MM.1S (cell line): ENCODE results near the gene LNPEP.

Experiments
- DNase-seq: peaks from one replicate; pipeline ENCODE4 v3.0.0-alpha.2; 2015
- H2AFZ ChIP-seq: fragments of 300-600 bp; sonication (generic); 2 replicates; pipeline ENCODE4 v1.6.0; 2016; ENCODE audit warnings: antibody characterized with exemption, low read length
- H3F3A ChIP-seq: fragments of 300-600 bp; sonication (generic); 2 replicates; pipeline ENCODE4 v1.6.1; 2016; ENCODE audit warnings: mild to moderate bottlenecking, antibody characterized with exemption, low read length, moderate library complexity, mixed read lengths; ENCODE audit not compliant: insufficient read depth
- H3K27ac ChIP-seq: fragments of 300-600 bp; sonication (generic); 2 replicates; pipeline ENCODE4 v1.5.1; 2016; ENCODE audit warnings: mild to moderate bottlenecking, low read length
- H3K27me3 ChIP-seq: fragments of 300-600 bp; sonication (generic); replicated peaks from 2 replicates; pipeline ENCODE4 v1.6.0; 2016; ENCODE audit warnings: low read length; ENCODE audit not compliant: insufficient read depth
- H3K36me3 ChIP-seq: fragments of 300-600 bp; sonication (generic); replicated peaks from 2 replicates; pipeline ENCODE4 v1.6.1; 2016; ENCODE audit warnings: mild to moderate bottlenecking, low read length, mixed read lengths; ENCODE audit not compliant: insufficient read depth
- H3K4me1 ChIP-seq: fragments of 300-600 bp; sonication (generic); 2 replicates; pipeline ENCODE4 v1.6.1; 2016; ENCODE audit warnings: low read length, mixed read lengths
- H3K4me2 ChIP-seq: fragments of 300-600 bp; sonication (generic); 2 replicates; pipeline ENCODE4 v1.6.0; 2016; ENCODE audit warnings: low read depth, low read length
- H3K4me3 ChIP-seq: fragments of 300-600 bp; sonication (generic); 2 replicates; pipeline ENCODE4 v1.5.1; 2016; ENCODE audit warnings: low read length, mixed read lengths
- H3K79me2 ChIP-seq: fragments of 300-600 bp; sonication (generic); 2 replicates; pipeline ENCODE4 v1.6.1; 2016; ENCODE audit warnings: mixed run types, low read length, mixed read lengths
- H3K9ac ChIP-seq: fragments of 300-600 bp; sonication (generic); 2 replicates; pipeline ENCODE4 v1.6.1; 2016; ENCODE audit warnings: low read length, mixed read lengths
- H3K9me2 ChIP-seq: fragments of 300-600 bp; sonication (generic); replicated peaks from 2 replicates; pipeline ENCODE4 v1.6.1; 2016; ENCODE audit warnings: mild to moderate bottlenecking, low read length, mixed read lengths; ENCODE audit not compliant: insufficient read depth
- H3K9me3 ChIP-seq: fragments of 300-600 bp; sonication (generic); replicated peaks from 2 replicates; pipeline ENCODE4 v1.6.1; 2016; ENCODE audit warnings: mild to moderate bottlenecking, low read length, mixed read lengths; ENCODE audit not compliant: insufficient read depth
- H4K20me1 ChIP-seq: fragments of 300-600 bp; sonication (generic); 2 replicates; pipeline ENCODE4 v1.6.1; 2016; ENCODE audit warnings: mild to moderate bottlenecking, low read length, moderate library complexity, mixed read lengths; ENCODE audit not compliant: insufficient read depth
- EZH2 ChIP-seq: fragments of 300-600 bp; sonication (generic); optimal IDR thresholded peaks from 2 replicates; pipeline ENCODE3; 2017; ENCODE audit warnings: low read depth, mild to moderate bottlenecking, antibody characterized with exemption, low read length, mixed read lengths
- EZH2phosphoT487 ChIP-seq: fragments of 300-600 bp; sonication (generic); IDR thresholded peaks from 2 replicates; pipeline ENCODE4 v1.6.1; 2018; ENCODE audit warnings: antibody characterized with exemption, low read length
- TF ChIP-seq, protein P1 (sequence below): fragments of 300-600 bp; sonication (generic); IDR thresholded peaks from 2 replicates; pipeline ENCODE4 v1.5.1; 2016; ENCODE audit warnings: antibody characterized with exemption, low read length, mixed read lengths

The LNPEP gene

DNA sequence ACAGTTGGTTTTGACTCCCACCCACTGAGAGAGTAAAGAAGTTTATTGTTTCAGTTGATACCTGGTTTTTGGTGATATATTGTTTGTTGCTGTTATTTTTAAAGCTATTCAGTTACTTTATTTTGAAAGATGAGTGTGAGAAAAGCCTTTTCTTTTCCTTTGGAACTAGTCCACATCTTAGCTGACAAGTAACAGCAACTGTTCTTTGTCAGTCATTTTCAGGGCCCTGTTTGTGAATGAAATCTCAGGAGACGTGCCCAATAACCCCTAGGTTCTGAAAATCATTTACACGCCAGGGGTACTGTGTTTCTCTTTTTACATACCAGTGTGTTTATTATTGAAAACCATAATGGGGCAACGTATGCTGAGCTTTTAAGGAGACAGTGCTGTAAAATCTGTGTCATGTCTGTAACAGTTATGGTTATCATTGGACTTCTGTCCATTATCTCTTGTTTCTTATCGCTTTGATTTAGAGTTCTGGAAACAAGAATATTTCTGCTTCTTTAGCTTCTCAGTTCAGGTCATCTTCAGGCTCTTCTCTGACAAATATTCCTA lies 131.5 kb downstream of the LNPEP start:
- Histone ChIP-seq H3F3A (no peaks in the 10 kb centered on the region), H3K27ac (no peak overlapping the region), H3K27me3 (no peaks in the 10 kb centered on the region), H3K36me3 (no peaks in the 10 kb centered on the region), H3K9me2 (no peaks in the 10 kb centered on the region), H3K4me3 (no peak overlapping the region), H3K79me2 (no peaks in the 10 kb centered on the region), H3K9ac (no peak overlapping the region), H3K4me2 (no peak overlapping the region), H3K4me1 (no peaks in the 10 kb centered on the region), H2AFZ (no peak overlapping the region), H3K9me3 (no peaks in the 10 kb centered on the region), H4K20me1 (no peaks in the 10 kb centered on the region)
- no peak for DNase-seq
- TF ChIP-seq, protein P1, sequence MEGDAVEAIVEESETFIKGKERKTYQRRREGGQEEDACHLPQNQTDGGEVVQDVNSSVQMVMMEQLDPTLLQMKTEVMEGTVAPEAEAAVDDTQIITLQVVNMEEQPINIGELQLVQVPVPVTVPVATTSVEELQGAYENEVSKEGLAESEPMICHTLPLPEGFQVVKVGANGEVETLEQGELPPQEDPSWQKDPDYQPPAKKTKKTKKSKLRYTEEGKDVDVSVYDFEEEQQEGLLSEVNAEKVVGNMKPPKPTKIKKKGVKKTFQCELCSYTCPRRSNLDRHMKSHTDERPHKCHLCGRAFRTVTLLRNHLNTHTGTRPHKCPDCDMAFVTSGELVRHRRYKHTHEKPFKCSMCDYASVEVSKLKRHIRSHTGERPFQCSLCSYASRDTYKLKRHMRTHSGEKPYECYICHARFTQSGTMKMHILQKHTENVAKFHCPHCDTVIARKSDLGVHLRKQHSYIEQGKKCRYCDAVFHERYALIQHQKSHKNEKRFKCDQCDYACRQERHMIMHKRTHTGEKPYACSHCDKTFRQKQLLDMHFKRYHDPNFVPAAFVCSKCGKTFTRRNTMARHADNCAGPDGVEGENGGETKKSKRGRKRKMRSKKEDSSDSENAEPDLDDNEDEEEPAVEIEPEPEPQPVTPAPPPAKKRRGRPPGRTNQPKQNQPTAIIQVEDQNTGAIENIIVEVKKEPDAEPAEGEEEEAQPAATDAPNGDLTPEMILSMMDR, result no peak

- Histone ChIP-seq H3F3A (no peaks in the 10 kb centered on the region), H3K9me2 (no peaks in the 10 kb centered on the region), H2AFZ (no peak overlapping the region), H3K27ac (no peak overlapping the region), H3K4me2 (no peak overlapping the region), H3K79me2 (no peaks in the 10 kb centered on the region), H3K4me1 (no peaks in the 10 kb centered on the region), H3K9ac (no peak overlapping the region), H3K27me3 (no peaks in the 10 kb centered on the region), H3K9me3 (no peaks in the 10 kb centered on the region), H3K36me3 (no peaks in the 10 kb centered on the region), H4K20me1 (no peaks in the 10 kb centered on the region), H3K4me3 (no peak overlapping the region)
- TF ChIP-seq EZH2 (no peak), EZH2phosphoT487 (no peak)
- TF ChIP-seq, protein P1, result no peak
- DNase-seq, result no peak
Observed at GRCh38 chr5:97070234-97070633, 134.4 kb downstream of the LNPEP start.

GRCh38 chr5:97071101-97071500 lies 135.2 kb downstream of the LNPEP start:
- H3K4me1 ChIP-seq, result no peaks in the 10 kb centered on the region
- H4K20me1 ChIP-seq, result no peaks in the 10 kb centered on the region
- H3K4me3 ChIP-seq, result no peak overlapping the region
- H3K9me2 ChIP-seq, result no peaks in the 10 kb centered on the region
- no peaks in the 10 kb centered on the region for H3K36me3 ChIP-seq
- H3K27ac ChIP-seq, result no peak overlapping the region
- no peak for DNase-seq
- no peaks in the 10 kb centered on the region for H3K79me2 ChIP-seq
- H2AFZ ChIP-seq, result no peak overlapping the region
- no peaks in the 10 kb centered on the region for H3F3A ChIP-seq
- no peaks in the 10 kb centered on the region for H3K9me3 ChIP-seq
- no peak overlapping the region for H3K9ac ChIP-seq
- TF ChIP-seq EZH2phosphoT487, result no peak
- TF ChIP-seq EZH2, result no peak
- TF ChIP-seq, protein P1, result no peak
- no peaks in the 10 kb centered on the region for H3K27me3 ChIP-seq
- H3K4me2 ChIP-seq, result no peak overlapping the region
